Ectodermal cell (in vitro differentiated cells): ENCODE results near the gene RIN3.

Experiments
- H3K27ac ChIP-seq: 2 replicates; pipeline ENCODE4 v1.7.0; 2013; ENCODE audit warnings: mild to moderate bottlenecking, low read depth, low read length; ENCODE audit not compliant: insufficient read depth, poor library complexity, severe bottlenecking
- H3K27me3 ChIP-seq: 2 replicates; pipeline ENCODE4 v1.7.0; 2013; ENCODE audit warnings: mild to moderate bottlenecking, low read length; ENCODE audit not compliant: insufficient read depth, control insufficient read depth, poor library complexity, severe bottlenecking
- H3K36me3 ChIP-seq: one replicate; pipeline ENCODE4 v1.7.0; 2013; ENCODE audit warnings: low read length; ENCODE audit not compliant: control insufficient read depth, insufficient read depth
- H3K4me1 ChIP-seq: one replicate; pipeline ENCODE4 v1.7.0; 2013; ENCODE audit warnings: low read length; ENCODE audit not compliant: control insufficient read depth, insufficient read depth
- H3K4me3 ChIP-seq: 2 replicates; pipeline ENCODE4 v1.7.0; 2013; ENCODE audit warnings: low read depth, low read length, control low read depth; ENCODE audit not compliant: insufficient read depth
- H3K9me3 ChIP-seq: 2 replicates; pipeline ENCODE4 v1.7.0; 2013; ENCODE audit warnings: mild to moderate bottlenecking, low read length, moderate library complexity; ENCODE audit not compliant: control insufficient read depth
- WGBS, 2 experiments: methylation state at CpG; one replicate each; pipeline ENCODE4 v1.1.7; 2013; ENCODE audit warnings: missing lambda C conversion rate in 2 of 2; 5-methylcytosine and 5-hydroxymethylcytosine counted together

The RIN3 gene

GRCh38 chr14:92729634-92730358, 216.2 kb downstream of the RIN3 start:
- H3K9me3 ChIP-seq, result no peaks in the 10 kb centered on the region
- WGBS, 2 experiments, result 94 to 96% methylated on average over 11 to 14 of the region's 14 CpGs
- no peaks in the 10 kb centered on the region for H3K27me3 ChIP-seq
- no peak overlapping the region for H3K4me3 ChIP-seq
- peaks cover 6% of the 10 kb centered on the region for H3K36me3 ChIP-seq
- no peak overlapping the region for H3K27ac ChIP-seq
- peaks cover 3% of the 10 kb centered on the region for H3K4me1 ChIP-seq

- H3K4me3 ChIP-seq, result no peak overlapping the region
- H3K9me3 ChIP-seq, result no peaks in the 10 kb centered on the region
- WGBS, 2 experiments, result 84 to 100% methylated on average over 3 of the region's 3 CpGs
- H3K4me1 ChIP-seq, result no peaks in the 10 kb centered on the region
- no peak overlapping the region for H3K27ac ChIP-seq
- peaks cover 6% of the 10 kb centered on the region for H3K36me3 ChIP-seq
- no peaks in the 10 kb centered on the region for H3K27me3 ChIP-seq
These were observed 218.1 kb downstream of the RIN3 start for GRCh38 chr14:92731622-92732115.

- WGBS, 2 experiments, result 89 to 99% methylated on average over 4 of the region's 4 CpGs
- Histone ChIP-seq H3K36me3 (peaks cover 6% of the 10 kb centered on the region), H3K27ac (no peak overlapping the region), H3K4me3 (no peak overlapping the region), H3K9me3 (no peaks in the 10 kb centered on the region), H3K27me3 (no peaks in the 10 kb centered on the region), H3K4me1 (no peaks in the 10 kb centered on the region)
These were observed 219.4 kb downstream of the RIN3 start for GRCh38 chr14:92733007-92733406.

GRCh38 chr14:92734618-92735017, 221.0 kb downstream of the RIN3 start:
- Histone ChIP-seq H3K36me3 (peaks cover 6% of the 10 kb centered on the region), H3K27ac (no peak overlapping the region), H3K4me1 (no peaks in the 10 kb centered on the region), H3K27me3 (no peaks in the 10 kb centered on the region), H3K9me3 (no peaks in the 10 kb centered on the region), H3K4me3 (no peak overlapping the region)
- 91 to 96% methylated on average over 6 of the region's 7 CpGs for WGBS, 2 experiments

- H3K27me3 ChIP-seq, result no peaks in the 10 kb centered on the region
- peaks cover 6% of the 10 kb centered on the region for H3K36me3 ChIP-seq
- WGBS, 2 experiments, result 93% methylated on average over 6 of the region's 6 CpGs
- no peaks in the 10 kb centered on the region for H3K4me1 ChIP-seq
- no peaks in the 10 kb centered on the region for H3K9me3 ChIP-seq
- H3K4me3 ChIP-seq, result no peak overlapping the region
- no peak overlapping the region for H3K27ac ChIP-seq
These were observed 221.8 kb downstream of the RIN3 start for GRCh38 chr14:92735344-92735743.

GRCh38 chr14:92737206-92737605, 223.6 kb downstream of the RIN3 start:
- Histone ChIP-seq H3K4me3 (no peak overlapping the region), H3K36me3 (no peaks in the 10 kb centered on the region), H3K9me3 (no peaks in the 10 kb centered on the region), H3K27me3 (no peaks in the 10 kb centered on the region), H3K4me1 (no peaks in the 10 kb centered on the region), H3K27ac (no peak overlapping the region)
- 82 to 83% methylated on average over 4 of the region's 4 CpGs for WGBS, 2 experiments

- Histone ChIP-seq H3K27ac (no peak overlapping the region), H3K4me3 (no peak overlapping the region), H3K27me3 (no peaks in the 10 kb centered on the region), H3K9me3 (no peaks in the 10 kb centered on the region), H3K4me1 (no peaks in the 10 kb centered on the region), H3K36me3 (no peaks in the 10 kb centered on the region)
- 92 to 94% methylated on average over 4 of the region's 4 CpGs for WGBS, 2 experiments
These were observed 224.1 kb downstream of the RIN3 start for GRCh38 chr14:92737619-92738188.
